Activated T-helper 17 cell treated with anti-CD3 and anti-CD28 coated beads, Interleukin-2, amount 50 U/mL, for 72 hours (primary cell): ENCODE data around the gene MUC4. TPM values are rescaled to one million over a fixed set of nuclear protein-coding genes. Genes with fewer than 3 reads are reported as not detected.
"Not testable (repeated sequence)": the region's sequence is repeated elsewhere in the genome, so short reads cannot be mapped to it uniquely, and the experiment has no call there.

Experiments used
- ATAC-seq: fragments of 150-1000 bp; cut with Tn5 transposase; replicated peaks from 2 replicates; pipeline ENCODE4 v1.10.0; 2021; ENCODE audit warnings: mild to moderate bottlenecking, moderate library complexity
- H3K27ac Mint-ChIP-seq: one replicate; pipeline ENCODE4 v1.8.0; 2022; ENCODE audit warnings: mixed read lengths
- H3K27me3 Mint-ChIP-seq: one replicate; pipeline ENCODE4 v1.8.0; 2022; ENCODE audit warnings: mixed read lengths
- H3K36me3 Mint-ChIP-seq: one replicate; pipeline ENCODE4 v1.8.0; 2022; ENCODE audit warnings: low read depth, mild to moderate bottlenecking, mixed read lengths
- H3K4me1 Mint-ChIP-seq: one replicate; pipeline ENCODE4 v1.8.0; 2022; ENCODE audit warnings: mixed read lengths
- H3K4me3 Mint-ChIP-seq: one replicate; pipeline ENCODE4 v1.8.0; 2022; ENCODE audit warnings: mild to moderate bottlenecking, mixed read lengths
- H3K9me3 Mint-ChIP-seq: one replicate; pipeline ENCODE4 v1.8.0; 2022; ENCODE audit warnings: mixed read lengths
- total RNA-seq, 2 donors: library from RNA; stranded (reverse); gene quantifications; one replicate each; pipeline ENCODE4 v1.2.3, GENCODE V29; 2022

Gene MUC4
- total RNA-seq, 2 donors from 2014 or later = 2.4 to 3.1 TPM

- Mint-ChIP-seq H3K4me1 (peaks cover 31% of the 10 kb centered on the region), H3K27ac (peak overlapping the region; percentile 49), H3K36me3 (no peaks in the 10 kb centered on the region), H3K27me3 (peaks cover 9% of the 10 kb centered on the region), H3K4me3 (no peak overlapping the region), H3K9me3 (peaks cover 7% of the 10 kb centered on the region)
- ATAC-seq = peak; percentile 32
Measured at GRCh38 chr3:195790901-195791300, 20.8 kb downstream of the MUC4 start.

- H3K27me3 Mint-ChIP-seq = peaks cover 3% of the 10 kb centered on the region
- ATAC-seq = no peak
- peaks cover 21% of the 10 kb centered on the region for H3K9me3 Mint-ChIP-seq
- no peaks in the 10 kb centered on the region for H3K36me3 Mint-ChIP-seq
- H3K27ac Mint-ChIP-seq = peak overlapping the region; percentile 55
- peaks cover 41% of the 10 kb centered on the region for H3K4me1 Mint-ChIP-seq
- H3K4me3 Mint-ChIP-seq = peak overlapping the region; percentile 10
Measured at GRCh38 chr3:195788711-195789581, 22.8 kb downstream of the MUC4 start.

DNA sequence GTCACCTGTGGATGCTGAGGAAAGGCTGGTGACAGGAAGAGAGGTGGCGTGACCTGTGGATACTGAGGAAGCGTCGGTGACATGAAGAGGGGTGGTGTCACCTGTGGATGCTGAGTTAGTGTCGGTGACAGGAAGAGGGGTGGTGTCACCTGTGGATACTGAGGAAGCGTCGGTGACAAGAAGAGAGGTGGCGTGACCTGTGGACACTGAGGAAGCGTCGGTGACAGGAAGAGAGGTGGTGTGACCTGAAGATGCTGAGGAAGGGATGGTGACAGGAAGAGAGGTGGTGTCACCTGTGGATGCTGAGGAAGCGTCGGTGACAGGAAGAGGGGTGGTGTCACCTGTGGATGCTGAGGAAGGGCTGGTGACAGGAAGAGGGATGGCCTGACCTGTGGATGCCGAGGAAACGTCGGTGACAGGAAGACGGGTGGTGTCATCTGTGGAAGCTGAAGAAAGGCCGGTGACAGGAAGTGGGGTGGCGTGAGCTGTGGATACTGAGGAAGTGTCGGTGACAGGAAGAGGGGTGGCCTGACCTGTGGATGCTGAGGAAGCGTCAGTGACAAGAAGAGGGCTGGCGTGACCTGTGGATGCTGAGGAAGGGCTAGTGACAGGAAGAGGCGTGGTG, 25.8 kb downstream of the MUC4 start:
- not testable (repeated sequence) for ATAC-seq, H3K36me3 Mint-ChIP-seq, H3K27me3 Mint-ChIP-seq
- H3K9me3 Mint-ChIP-seq = peaks cover 41% of the 10 kb centered on the region
- peaks cover 55% of the 10 kb centered on the region for H3K4me1 Mint-ChIP-seq
- peak overlapping the region; percentile 89 for H3K27ac Mint-ChIP-seq
- peak overlapping the region; percentile 66 for H3K4me3 Mint-ChIP-seq

- not testable (repeated sequence) for H3K36me3 Mint-ChIP-seq, H3K27me3 Mint-ChIP-seq, ATAC-seq, H3K4me3 Mint-ChIP-seq
- Mint-ChIP-seq H3K9me3 (peaks cover 54% of the 10 kb centered on the region), H3K27ac (peak overlapping the region; percentile 19), H3K4me1 (peaks cover 59% of the 10 kb centered on the region)
Measured at GRCh38 chr3:195784031-195784430, 27.7 kb downstream of the MUC4 start.

GRCh38 chr3:195781236-195781635, 30.5 kb downstream of the MUC4 start:
- not testable (repeated sequence) for H3K36me3 Mint-ChIP-seq, H3K27me3 Mint-ChIP-seq, H3K4me3 Mint-ChIP-seq, ATAC-seq
- H3K9me3 Mint-ChIP-seq = peaks cover 61% of the 10 kb centered on the region
- H3K27ac Mint-ChIP-seq = peak overlapping the region; percentile 65
- peaks cover 54% of the 10 kb centered on the region for H3K4me1 Mint-ChIP-seq

DNA sequence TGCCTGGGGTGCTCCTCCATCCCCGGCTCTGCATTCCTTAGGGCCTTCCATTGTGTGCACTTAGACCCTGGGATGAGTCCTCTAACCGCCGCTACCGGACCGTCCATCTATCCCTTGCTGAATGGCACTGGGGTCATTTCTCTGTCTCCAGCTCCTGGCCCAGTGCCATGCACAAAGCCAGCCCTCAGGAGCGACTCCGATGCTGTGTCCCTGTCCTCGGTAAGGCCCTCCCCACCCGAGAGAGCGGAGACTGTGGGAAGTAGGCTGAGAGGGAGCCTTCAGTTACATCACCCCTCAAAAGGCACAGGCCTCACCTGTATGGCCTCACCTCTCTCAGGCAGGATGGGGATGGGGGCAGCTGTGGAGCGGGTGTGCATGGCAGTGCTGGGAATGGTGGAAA, 33.8 kb downstream of the MUC4 start:
- peak overlapping the region; percentile 88 for H3K27ac Mint-ChIP-seq
- no peaks in the 10 kb centered on the region for H3K27me3 Mint-ChIP-seq
- peaks cover 38% of the 10 kb centered on the region for H3K9me3 Mint-ChIP-seq
- peaks cover 36% of the 10 kb centered on the region for H3K4me1 Mint-ChIP-seq
- ATAC-seq = no peak
- H3K36me3 Mint-ChIP-seq = no peaks in the 10 kb centered on the region
- H3K4me3 Mint-ChIP-seq = no peak overlapping the region

DNA sequence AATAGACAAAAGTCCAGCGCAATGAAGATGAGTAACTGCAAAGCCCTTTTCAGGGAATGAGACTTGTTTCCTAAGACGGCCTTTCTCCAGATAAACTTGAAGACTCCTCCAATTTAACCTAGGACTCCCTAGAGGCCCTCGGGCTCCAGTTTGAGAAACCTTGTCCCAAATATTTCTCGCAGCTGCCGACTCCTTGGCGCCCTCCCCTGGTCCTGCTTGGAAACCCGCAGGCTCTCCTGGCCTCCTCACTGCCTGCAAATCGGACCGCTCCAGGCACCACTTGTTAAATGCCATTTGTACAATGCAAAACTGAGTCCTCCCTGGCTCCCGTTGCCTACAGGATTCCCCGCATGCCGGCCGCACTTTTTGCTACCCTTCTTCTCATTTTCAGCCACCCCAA, 36.8 kb downstream of the MUC4 start:
- no peaks in the 10 kb centered on the region for H3K27me3 Mint-ChIP-seq

DNA sequence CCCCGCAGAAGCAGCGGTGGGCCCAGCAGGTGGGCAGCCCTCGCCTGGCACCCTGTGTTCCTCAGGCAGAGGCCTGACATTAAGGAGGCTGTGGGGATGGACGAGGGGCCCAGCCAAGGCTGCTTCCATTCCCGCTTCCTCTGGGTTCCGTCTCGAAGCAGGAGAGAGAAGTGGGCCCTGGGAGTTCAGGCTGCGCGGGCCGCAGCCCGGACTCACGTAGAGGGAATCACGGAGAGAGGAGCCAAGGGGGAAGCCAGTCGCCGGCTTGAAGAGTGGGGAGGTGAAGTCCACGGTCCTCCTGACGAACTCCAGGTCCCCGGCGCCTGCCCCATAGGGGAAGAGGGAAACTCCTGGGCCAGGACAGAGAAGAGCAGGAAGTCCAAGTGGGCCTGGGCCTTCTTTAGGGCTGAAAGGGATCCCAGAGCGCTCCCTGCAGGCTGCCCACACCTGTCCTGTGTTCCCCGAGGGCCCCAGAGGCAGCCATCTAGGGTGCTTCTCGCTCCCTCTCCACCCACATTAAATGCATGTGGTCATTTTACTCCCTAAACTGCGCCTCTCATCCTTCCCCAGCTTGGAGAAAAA, 37.7 kb downstream of the MUC4 start:
- no peaks in the 10 kb centered on the region for H3K36me3 Mint-ChIP-seq
- no peak for ATAC-seq
- no peak overlapping the region for H3K27ac Mint-ChIP-seq
- no peaks in the 10 kb centered on the region for H3K27me3 Mint-ChIP-seq
- H3K4me1 Mint-ChIP-seq = peaks cover 7% of the 10 kb centered on the region
- no peak overlapping the region for H3K4me3 Mint-ChIP-seq
- H3K9me3 Mint-ChIP-seq = peaks cover 10% of the 10 kb centered on the region

More for the DNA sequence above, 36.8 kb downstream of the MUC4 start:
- H3K4me1 Mint-ChIP-seq = peaks cover 15% of the 10 kb centered on the region
- no peak overlapping the region for H3K4me3 Mint-ChIP-seq
- no peaks in the 10 kb centered on the region for H3K36me3 Mint-ChIP-seq
- peaks cover 19% of the 10 kb centered on the region for H3K9me3 Mint-ChIP-seq
- ATAC-seq = peak; percentile 18
- H3K27ac Mint-ChIP-seq = no peak overlapping the region

GRCh38 chr3:195771646-195772300, 40.0 kb downstream of the MUC4 start:
- Mint-ChIP-seq H3K9me3 (no peaks in the 10 kb centered on the region), H3K27me3 (no peaks in the 10 kb centered on the region), H3K4me1 (no peaks in the 10 kb centered on the region), H3K27ac (peak overlapping the region; percentile 54), H3K4me3 (no peak overlapping the region), H3K36me3 (no peaks in the 10 kb centered on the region)
- no peak for ATAC-seq

GRCh38 chr3:195770841-195771645, 40.7 kb downstream of the MUC4 start:
- H3K36me3 Mint-ChIP-seq, H3K9me3 Mint-ChIP-seq, H3K4me3 Mint-ChIP-seq, H3K4me1 Mint-ChIP-seq, H3K27me3 Mint-ChIP-seq, ATAC-seq: not testable (repeated sequence)
- H3K27ac Mint-ChIP-seq = peak overlapping the region; percentile 54

GRCh38 chr3:195770081-195770840, 41.5 kb downstream of the MUC4 start:
- ATAC-seq = peak; percentile 51
- Mint-ChIP-seq H3K36me3 (no peaks in the 10 kb centered on the region), H3K4me1 (no peaks in the 10 kb centered on the region), H3K9me3 (no peaks in the 10 kb centered on the region), H3K4me3 (no peak overlapping the region), H3K27ac (no peak overlapping the region), H3K27me3 (no peaks in the 10 kb centered on the region)

- Mint-ChIP-seq H3K27ac (no peak overlapping the region), H3K36me3 (no peaks in the 10 kb centered on the region), H3K4me3 (no peak overlapping the region), H3K4me1 (no peaks in the 10 kb centered on the region), H3K9me3 (no peaks in the 10 kb centered on the region), H3K27me3 (peaks cover 2% of the 10 kb centered on the region)
- ATAC-seq = no peak
Measured at GRCh38 chr3:195769551-195769950, 42.2 kb downstream of the MUC4 start.

- no peaks in the 10 kb centered on the region for H3K9me3 Mint-ChIP-seq
- H3K27ac Mint-ChIP-seq = no peak overlapping the region
- no peak overlapping the region for H3K4me3 Mint-ChIP-seq
- peaks cover 9% of the 10 kb centered on the region for H3K27me3 Mint-ChIP-seq
- ATAC-seq = no peak
- no peaks in the 10 kb centered on the region for H3K4me1 Mint-ChIP-seq
- no peaks in the 10 kb centered on the region for H3K36me3 Mint-ChIP-seq
Measured at GRCh38 chr3:195768831-195769303, 42.9 kb downstream of the MUC4 start.
